CD4-positive, alpha-beta T cell (primary cell): ENCODE data around the gene SEMA6B. TPM values are rescaled to one million over a fixed set of nuclear protein-coding genes. Genes with fewer than 3 reads are reported as not detected.

Experiments
- ATAC-seq: fragments of 200-7000 bp; cut with Tn5 transposase; one replicate; pipeline ENCODE4 v1.10.0; 2022; ENCODE audit warnings: mild to moderate bottlenecking; ENCODE audit not compliant: poor library complexity
- CTCF ChIA-PET: fragments of 350-600 bp; sonication (Branson Sonifier 250); formaldehyde crosslinking; loops from one replicate; lab custom pipeline; 2021; ENCODE audit warnings: antibody characterized with exemption, inconsistent platforms; lab: Charles Lee
- POLR2A ChIA-PET: fragments of 350-600 bp; sonication (Branson Sonifier 250); formaldehyde crosslinking; loops from one replicate; lab custom pipeline; 2021; ENCODE audit warnings: antibody characterized with exemption, inconsistent platforms; lab: Charles Lee
- DNase-seq, 14 experiments: peaks; one replicate each; pipeline ENCODE4 v3.0.0-alpha.2; 2013 to 2020; ENCODE audit warnings: mixed read lengths in 2 of 14
- H3K27ac ChIP-seq, 2 donors: one replicate each; pipeline versions ENCODE4 v1.5.1 to v1.7.0; 2013; ENCODE audit warnings: low read length in 2 of 2, low read depth in 1 of 2, mild to moderate bottlenecking in 1 of 2
- H3K27me3 ChIP-seq, 2 experiments: 1 replicate in 1 of 2; 2 replicates in 1 of 2; pipeline versions ENCODE4 v1.6.1 to v1.7.0; 2013; ENCODE audit warnings: low read length in 2 of 2, control low read depth in 1 of 2, mild to moderate bottlenecking in 1 of 2, moderate library complexity in 1 of 2; ENCODE audit not compliant: insufficient read depth in 2 of 2, control insufficient read depth in 1 of 2
- H3K36me3 ChIP-seq: one replicate; pipeline ENCODE4 v1.6.1; 2013; ENCODE audit warnings: low read length, control low read depth; ENCODE audit not compliant: insufficient read depth
- H3K4me1 ChIP-seq: one replicate; pipeline ENCODE4 v1.6.1; 2013; ENCODE audit warnings: low read length, control low read depth; ENCODE audit not compliant: insufficient read depth
- H3K4me3 ChIP-seq: one replicate; pipeline ENCODE4 v1.5.1; 2013; ENCODE audit warnings: mild to moderate bottlenecking, low read length, moderate library complexity
- H3K9me3 ChIP-seq, 2 experiments: 1 replicate in 1 of 2; 2 replicates in 1 of 2; pipeline versions ENCODE4 v1.6.1 to v1.7.0; 2013; ENCODE audit warnings: low read length in 2 of 2, mild to moderate bottlenecking in 2 of 2, control low read depth in 1 of 2, moderate library complexity in 1 of 2; ENCODE audit not compliant: control insufficient read depth in 1 of 2, insufficient read depth in 1 of 2
- H3K27ac Mint-ChIP-seq: one replicate; pipeline ENCODE4 v1.8.0; 2020; ENCODE audit warnings: mixed read lengths
- H3K27me3 Mint-ChIP-seq: one replicate; pipeline ENCODE4 v1.8.0; 2021; ENCODE audit warnings: mixed read lengths
- H3K36me3 Mint-ChIP-seq: one replicate; pipeline ENCODE4 v1.8.0; 2021; ENCODE audit warnings: low read depth, mixed read lengths
- H3K4me1 Mint-ChIP-seq: one replicate; pipeline ENCODE4 v1.8.0; 2021; ENCODE audit warnings: low read depth, mixed read lengths
- H3K4me3 Mint-ChIP-seq: one replicate; pipeline ENCODE4 v1.8.0; 2020; ENCODE audit warnings: mild to moderate bottlenecking, mixed read lengths
- H3K9me3 Mint-ChIP-seq: one replicate; pipeline ENCODE4 v1.8.0; 2020; ENCODE audit warnings: mixed read lengths
- intact Hi-C, 2 experiments: fragments of 100-400 bp; cut with DNase I in 1 of 2; cut with micrococcal nuclease in 1 of 2; formaldehyde crosslinking; loops; one replicate each; pipeline versions ENCODE4 v1.15.1 to v1.9.0; 2023 to 2025; cut with DNase I, micrococcal nuclease
- total RNA-seq, 174 experiments: library from RNA in 2 of 174; stranded (reverse) in 2 of 174; gene quantifications; one replicate each; pipeline ENCODE4 v1.2.3 and lab custom pipeline; 2021 to 2026
- TF ChIP-seq, protein P1 (sequence below): fragments of 200-600 bp; IDR thresholded peaks from one replicate; pipeline ENCODE4 v1.8.0; 2022; ENCODE audit warnings: antibody characterized with exemption, mild to moderate bottlenecking

SEMA6B gene
- total RNA-seq, 2 experiments from 2014 or later: 0.14 to 0.17 TPM

DNA sequence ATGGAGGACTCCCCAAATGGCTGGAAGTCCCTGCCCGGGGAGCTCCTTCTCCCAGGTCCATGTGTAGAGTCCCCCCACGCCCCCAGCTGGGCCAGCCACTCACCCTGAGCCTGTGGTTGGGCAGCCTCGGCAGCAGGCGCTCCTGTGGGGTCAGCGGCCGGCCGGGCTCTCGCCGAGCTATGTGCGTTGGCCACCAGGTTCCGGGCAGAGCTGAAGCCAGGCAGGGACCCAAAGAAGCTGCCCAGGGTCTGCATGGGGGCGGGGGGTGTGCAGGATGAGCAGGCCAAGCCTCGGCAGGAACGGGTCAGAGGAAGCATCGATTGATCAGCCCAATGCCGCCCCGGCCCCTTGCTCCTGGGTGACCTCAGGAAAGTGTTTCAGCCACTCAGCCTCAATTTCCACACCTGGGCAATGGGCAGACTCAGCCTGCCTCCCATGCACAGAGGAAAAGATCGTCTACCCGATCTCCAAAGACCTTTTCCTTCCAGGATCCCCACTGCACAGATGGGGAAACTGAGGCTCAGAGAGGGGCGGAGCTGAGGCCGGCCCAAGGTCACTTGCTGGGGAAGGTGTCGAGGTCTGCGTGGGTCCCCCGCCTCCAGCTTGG lies 41.9 kb downstream of the SEMA6B start:
- H3K27ac Mint-ChIP-seq: no peak overlapping the region
- H3K4me1 ChIP-seq: no peaks in the 10 kb centered on the region
- ChIA-PET POLR2A (no interaction called here), CTCF (no interaction called here)
- H3K9me3 ChIP-seq: peaks cover 0 to 12% of the 10 kb centered on the region in 2 experiments
- H3K9me3 Mint-ChIP-seq: no peaks in the 10 kb centered on the region
- intact Hi-C loops: no loop called here
- H3K4me3 ChIP-seq: no peak overlapping the region
- H3K36me3 Mint-ChIP-seq: no peaks in the 10 kb centered on the region
- no peak for DNase-seq
- H3K27me3 ChIP-seq: no peaks in the 10 kb centered on the region
- TF ChIP-seq, protein P1, sequence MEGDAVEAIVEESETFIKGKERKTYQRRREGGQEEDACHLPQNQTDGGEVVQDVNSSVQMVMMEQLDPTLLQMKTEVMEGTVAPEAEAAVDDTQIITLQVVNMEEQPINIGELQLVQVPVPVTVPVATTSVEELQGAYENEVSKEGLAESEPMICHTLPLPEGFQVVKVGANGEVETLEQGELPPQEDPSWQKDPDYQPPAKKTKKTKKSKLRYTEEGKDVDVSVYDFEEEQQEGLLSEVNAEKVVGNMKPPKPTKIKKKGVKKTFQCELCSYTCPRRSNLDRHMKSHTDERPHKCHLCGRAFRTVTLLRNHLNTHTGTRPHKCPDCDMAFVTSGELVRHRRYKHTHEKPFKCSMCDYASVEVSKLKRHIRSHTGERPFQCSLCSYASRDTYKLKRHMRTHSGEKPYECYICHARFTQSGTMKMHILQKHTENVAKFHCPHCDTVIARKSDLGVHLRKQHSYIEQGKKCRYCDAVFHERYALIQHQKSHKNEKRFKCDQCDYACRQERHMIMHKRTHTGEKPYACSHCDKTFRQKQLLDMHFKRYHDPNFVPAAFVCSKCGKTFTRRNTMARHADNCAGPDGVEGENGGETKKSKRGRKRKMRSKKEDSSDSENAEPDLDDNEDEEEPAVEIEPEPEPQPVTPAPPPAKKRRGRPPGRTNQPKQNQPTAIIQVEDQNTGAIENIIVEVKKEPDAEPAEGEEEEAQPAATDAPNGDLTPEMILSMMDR: no peak
- no peak overlapping the region for H3K27ac ChIP-seq
- no peaks in the 10 kb centered on the region for H3K4me1 Mint-ChIP-seq
- H3K27me3 Mint-ChIP-seq: no peaks in the 10 kb centered on the region
- H3K4me3 Mint-ChIP-seq: no peak overlapping the region
- no peak for ATAC-seq
- H3K36me3 ChIP-seq: no peaks in the 10 kb centered on the region

DNA sequence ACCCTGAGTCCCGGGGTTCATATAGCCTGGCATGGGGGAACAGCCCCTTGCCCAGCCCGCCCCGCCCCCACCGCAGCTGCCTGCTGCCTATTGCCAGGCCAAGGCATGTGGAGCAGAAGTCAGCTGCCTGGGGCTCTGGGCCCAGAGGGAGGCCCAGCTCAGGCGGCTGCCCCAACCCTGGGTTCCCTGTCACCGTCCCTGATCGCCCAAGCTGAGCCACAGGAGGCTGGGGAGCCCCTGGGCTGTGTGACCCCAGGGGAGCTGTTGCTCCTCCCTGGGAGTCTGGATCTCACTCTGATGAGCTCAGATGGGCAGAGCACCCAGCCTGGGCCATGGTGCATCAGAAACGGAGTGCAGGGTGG lies 42.6 kb downstream of the SEMA6B start:
- ChIA-PET POLR2A (no interaction called here), CTCF (interaction anchor here (1.2 kb wide), 1 partner anchor 8 kb away, joined by 4 read pairs; no protein-coding TSS in a partner anchor)
- Histone ChIP-seq H3K9me3 (peaks cover 0 to 12% of the 10 kb centered on the region in 2 experiments), H3K36me3 (no peaks in the 10 kb centered on the region), H3K4me1 (no peaks in the 10 kb centered on the region), H3K4me3 (no peak overlapping the region), H3K27me3 (no peaks in the 10 kb centered on the region), H3K27ac (no peak overlapping the region)
- DNase-seq (no peak), ATAC-seq (no peak)
- Mint-ChIP-seq H3K9me3 (no peaks in the 10 kb centered on the region), H3K27me3 (no peaks in the 10 kb centered on the region), H3K27ac (no peak overlapping the region), H3K4me3 (no peak overlapping the region), H3K36me3 (no peaks in the 10 kb centered on the region), H3K4me1 (no peaks in the 10 kb centered on the region)
- intact Hi-C loops: no loop called here
- TF ChIP-seq, protein P1: no peak

DNA sequence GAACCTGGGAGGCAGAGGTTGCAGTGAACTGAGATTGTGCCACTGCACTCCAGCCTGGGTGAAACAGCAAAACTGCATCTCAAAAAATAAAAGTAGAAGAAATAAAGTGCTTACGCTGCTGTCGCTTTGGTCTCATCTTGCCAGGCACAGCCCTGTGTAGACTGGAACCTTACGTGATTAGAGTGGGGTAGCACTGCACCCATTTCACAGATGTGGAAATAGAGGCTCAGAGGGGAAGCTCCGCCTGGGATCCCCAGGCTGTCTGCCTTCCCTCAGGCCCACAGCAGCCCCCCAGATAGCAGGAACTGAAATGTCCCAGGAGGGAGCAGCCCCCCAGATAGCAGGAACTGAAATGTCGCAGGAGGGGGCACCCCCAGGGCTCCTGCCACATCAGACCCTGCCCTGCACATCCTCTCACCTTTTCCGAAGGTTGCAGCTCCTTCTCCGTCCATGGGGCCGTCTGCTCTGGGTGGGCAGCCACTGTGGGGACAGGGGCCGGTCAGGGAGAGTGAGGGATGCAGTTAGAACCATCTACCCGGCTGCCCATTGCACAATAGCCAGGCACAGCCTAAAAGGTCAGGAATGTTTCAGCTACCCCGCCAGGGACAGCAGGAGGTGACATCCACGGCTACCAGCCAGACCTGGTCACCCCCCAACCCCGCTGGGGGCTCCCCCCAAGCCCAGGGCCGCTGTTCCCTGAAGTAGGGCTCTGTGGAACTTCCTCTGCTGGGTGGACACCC lies 43.1 kb downstream of the SEMA6B start:
- H3K4me1 ChIP-seq: no peaks in the 10 kb centered on the region
- Mint-ChIP-seq H3K36me3 (no peaks in the 10 kb centered on the region), H3K27me3 (no peaks in the 10 kb centered on the region), H3K4me1 (no peaks in the 10 kb centered on the region), H3K27ac (no peak overlapping the region), H3K4me3 (no peak overlapping the region), H3K9me3 (no peaks in the 10 kb centered on the region)
- TF ChIP-seq, protein P1: no peak
- H3K9me3 ChIP-seq: peaks cover 0 to 12% of the 10 kb centered on the region in 2 experiments
- intact Hi-C loops: no loop called here
- H3K4me3 ChIP-seq: no peak overlapping the region
- DNase-seq: no peak
- CTCF ChIA-PET: interaction anchor here (1.2 kb wide), 1 partner anchor 9 kb away, joined by 4 read pairs; no protein-coding TSS in a partner anchor
- H3K27me3 ChIP-seq: no peaks in the 10 kb centered on the region
- POLR2A ChIA-PET: no interaction called here
- H3K36me3 ChIP-seq: no peaks in the 10 kb centered on the region
- H3K27ac ChIP-seq: no peak overlapping the region
- no peak for ATAC-seq
